CD4-positive, alpha-beta T cell treated with Interleukin-6 for 4 hours (primary cell): Measurements from ENCODE around the gene NDFIP2.

ENCODE experiments used
- DNase-seq: peaks from one replicate; pipeline ENCODE4 v3.0.0-alpha.2; 2020; ENCODE audit warnings: mixed read lengths

NDFIP2 gene

DNA sequence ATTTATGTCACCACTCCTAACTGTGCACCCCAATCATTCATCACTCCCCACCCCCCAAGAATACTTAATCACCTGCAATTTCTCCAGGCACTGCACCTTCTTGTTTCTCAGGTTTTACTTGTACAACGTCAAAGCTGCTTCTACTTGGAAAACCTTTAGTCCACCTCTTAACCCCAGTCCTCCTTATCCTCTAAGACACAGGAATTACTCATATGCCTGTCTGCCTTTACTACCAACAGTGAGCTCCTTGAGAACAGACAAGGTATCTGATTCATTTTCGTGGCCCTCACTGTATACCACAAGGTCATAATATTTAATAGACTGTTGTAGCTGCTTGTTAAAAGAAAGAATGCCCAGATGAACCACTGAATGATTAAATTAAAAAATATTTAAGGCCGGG, 21.0 kb upstream of the NDFIP2 start:
- DNase-seq: no peak

DNA sequence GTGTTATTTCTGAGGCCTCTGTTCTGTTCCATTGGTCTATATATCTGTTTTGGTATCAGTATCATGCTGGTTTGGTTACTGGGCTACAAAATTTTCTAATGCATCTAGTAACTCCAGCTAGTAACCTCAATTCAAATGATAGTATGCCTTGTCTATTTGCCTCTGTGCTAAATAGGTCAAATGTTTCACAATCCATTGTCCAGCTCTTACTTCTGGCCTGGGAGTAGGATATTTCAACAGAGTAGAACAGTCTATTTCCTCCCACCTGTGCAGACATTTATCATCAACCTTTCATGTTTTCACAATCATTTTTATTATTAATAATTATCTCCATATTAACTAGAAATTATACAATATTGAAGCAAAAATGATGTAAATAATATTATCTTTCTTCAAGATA, 18.1 kb upstream of the NDFIP2 start:
- DNase-seq: no peak

DNA sequence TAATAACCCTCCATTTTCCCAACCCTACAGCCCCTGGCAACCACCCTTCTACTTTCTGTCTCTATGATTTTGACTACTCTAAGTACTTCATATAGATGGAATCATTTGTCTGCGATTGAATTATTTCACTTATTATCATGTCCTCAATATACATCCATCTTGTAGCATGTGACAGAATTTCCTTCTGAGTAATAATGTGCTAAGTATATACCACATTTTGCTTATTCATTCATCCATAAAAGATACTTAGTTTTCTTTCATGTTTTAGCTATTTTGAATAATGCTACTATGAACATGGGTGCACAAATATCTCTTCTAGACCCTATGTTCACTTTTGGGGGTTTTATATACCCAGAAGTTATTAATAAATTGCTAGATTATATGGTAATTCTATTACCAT, 17.4 kb upstream of the NDFIP2 start:
- no peak for DNase-seq

DNA sequence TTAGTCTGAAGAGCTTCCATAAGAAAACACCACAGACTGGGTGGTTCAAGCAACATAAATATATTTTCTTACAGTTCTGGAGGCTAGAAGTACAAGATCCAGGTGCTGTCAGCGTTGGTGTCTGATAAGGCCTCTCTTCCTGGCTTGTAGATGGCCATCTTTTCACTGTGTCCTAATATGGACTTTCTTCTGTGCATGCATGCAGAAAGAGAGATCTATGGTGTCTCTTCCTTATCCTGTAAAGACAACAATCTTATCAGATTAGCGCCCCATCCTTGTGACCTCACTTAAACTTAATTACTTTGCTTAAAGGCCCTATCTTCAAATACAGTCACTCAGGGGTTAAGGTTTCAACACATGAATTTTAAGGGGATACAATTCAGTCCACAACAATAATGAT, 14.1 kb upstream of the NDFIP2 start:
- DNase-seq: no peak

DNA sequence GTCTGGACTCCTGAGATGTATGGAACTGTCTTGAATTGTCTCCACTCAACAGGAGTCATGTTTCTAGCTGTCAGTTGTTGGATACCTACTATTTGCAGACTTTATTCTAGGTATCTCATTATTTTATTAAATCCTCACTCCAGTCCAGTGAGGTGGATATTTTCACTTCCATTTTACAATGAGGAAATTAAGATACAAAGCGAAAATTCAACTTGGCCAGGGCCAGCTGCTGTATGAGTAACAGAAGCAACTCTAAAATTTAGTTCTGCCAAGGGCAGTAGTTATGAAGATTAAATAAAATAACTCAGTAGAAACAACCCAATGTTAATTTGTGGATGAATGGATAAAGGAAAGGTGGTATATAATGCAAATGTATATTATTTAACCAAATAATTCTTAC, 12.6 kb upstream of the NDFIP2 start:
- DNase-seq: no peak

DNA sequence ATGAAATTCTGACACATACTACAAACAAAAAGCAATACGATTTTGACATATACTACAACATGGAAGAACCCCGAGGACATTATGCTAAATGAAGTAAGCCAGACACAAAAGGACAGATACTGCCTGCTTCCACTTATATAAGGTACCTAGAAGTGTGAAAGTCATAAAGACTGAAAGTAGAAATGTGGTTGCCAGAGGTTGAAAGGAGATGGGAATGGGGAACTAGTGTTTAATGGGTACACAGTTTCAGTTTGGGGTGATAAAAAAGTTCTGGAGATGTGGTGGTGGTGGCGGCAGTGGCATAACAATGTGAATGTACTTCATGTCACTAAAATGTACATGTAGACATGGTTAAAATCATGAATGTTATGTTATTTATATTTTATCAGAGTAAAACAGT, 12.1 kb upstream of the NDFIP2 start:
- DNase-seq: no peak

DNA sequence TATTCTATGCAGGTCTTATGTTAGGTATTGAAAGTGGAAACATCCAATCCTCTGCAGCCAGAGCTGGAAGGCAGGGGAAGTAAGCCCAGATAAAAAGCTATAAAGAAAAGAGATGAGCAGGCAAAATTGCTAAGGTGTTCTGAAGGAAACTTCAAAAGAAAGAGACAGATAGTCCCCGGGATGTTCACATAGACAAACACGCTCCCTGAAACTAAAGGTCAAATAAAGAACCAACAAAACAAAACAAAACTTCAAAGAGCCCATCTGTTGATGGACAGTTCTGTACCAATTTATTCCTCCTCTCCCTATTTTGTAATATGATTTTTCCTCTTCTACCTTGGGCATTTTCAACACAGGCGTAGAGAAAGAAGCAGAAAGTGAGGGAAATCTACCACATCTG, 11.3 kb upstream of the NDFIP2 start:
- DNase-seq: no peak

DNA sequence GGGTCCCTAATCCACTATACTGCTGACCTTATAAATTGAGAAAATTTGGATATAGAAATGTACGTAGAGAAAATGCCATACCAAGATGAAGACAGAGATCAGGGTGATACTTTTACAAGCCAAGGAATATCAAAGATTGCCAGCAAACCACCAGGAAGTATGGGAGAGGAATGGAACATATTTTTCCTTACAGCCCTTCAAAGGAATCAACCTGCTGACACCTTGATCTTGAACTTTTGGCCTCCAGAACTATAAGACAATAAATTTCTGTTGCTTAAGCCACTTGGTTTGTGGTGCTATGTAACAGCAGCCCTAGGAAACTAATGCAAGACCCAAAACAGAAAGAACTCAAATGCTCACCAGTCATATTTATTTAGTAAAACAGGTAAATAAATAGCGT, 10.3 kb upstream of the NDFIP2 start:
- no peak for DNase-seq

DNA sequence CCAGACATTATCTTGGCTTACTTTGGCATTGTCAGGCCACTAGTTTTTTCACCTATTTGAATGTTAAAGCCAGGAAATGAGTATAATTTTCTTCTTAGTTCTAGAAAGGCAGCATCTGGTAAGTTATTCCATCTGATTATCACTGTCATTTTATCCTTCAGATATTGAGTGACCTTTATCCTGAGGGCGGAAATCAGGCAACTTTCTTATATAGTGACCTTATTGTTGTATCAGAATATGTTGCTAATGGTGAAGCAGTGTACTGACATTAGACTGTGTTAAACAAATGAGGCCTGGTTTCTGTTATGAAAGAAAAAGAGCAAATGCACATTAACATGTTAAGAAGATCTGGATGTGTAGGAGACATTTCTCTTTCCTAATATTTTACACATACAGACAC, 5.4 kb upstream of the NDFIP2 start:
- no peak for DNase-seq

DNA sequence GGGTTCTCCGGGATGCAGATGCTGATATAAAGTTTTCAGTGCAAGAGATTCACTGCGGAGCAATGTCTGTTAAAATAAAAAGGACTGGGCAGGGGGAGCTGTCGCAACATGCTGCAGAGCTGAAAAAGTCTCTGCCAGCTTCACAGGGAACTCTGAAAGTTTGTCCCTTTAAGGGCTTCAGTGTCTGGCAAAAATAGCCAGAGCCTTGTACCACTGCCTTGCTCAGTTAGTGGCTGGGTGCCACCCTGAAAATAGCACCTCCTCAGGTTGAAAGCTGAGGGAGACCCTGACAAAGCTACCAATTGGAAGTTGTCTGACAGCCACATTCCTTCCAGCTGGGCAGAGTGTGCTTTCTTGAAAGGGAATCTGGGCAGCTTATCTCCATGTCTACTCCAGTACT, 3.0 kb upstream of the NDFIP2 start:
- DNase-seq: no peak

DNA sequence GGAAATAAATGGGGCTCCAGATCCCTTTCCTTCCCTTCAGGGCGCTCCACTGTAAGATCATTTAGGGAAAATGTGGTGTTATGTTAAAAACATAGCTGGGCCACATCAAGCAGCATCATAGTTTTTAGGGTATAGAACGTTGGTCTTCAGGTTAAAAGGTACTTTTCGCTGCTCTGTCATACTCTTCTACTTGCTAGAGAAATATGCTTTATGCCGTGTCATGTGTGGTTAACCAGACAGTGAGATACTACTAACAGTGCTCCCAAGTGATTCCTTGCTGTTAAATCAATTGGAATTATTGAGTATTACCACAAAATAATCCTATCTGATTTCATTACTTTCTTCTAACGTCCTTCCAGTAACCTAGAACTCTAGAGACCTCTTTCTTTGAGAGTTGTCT, 1.1 kb upstream of the NDFIP2 start:
- no peak for DNase-seq

DNA sequence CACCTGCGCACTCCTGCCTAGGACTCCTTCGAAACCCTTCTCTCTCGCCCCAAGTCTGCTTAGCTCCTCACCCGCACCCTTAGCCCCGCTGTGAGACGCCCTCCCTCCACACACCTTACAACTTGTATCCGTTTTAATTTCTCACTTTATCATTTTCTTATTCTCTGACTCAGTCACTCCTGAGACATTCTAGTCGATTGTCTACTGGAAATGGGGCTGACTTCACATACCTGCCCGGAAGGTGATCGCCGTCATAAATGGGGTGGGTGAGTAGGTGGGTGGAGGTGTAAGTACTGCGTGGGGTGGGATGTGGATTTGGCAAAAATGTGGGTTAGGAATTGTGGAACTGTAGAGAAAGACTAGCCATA, 714 bp downstream of the NDFIP2 start:
- peak; percentile 55 for DNase-seq

DNA sequence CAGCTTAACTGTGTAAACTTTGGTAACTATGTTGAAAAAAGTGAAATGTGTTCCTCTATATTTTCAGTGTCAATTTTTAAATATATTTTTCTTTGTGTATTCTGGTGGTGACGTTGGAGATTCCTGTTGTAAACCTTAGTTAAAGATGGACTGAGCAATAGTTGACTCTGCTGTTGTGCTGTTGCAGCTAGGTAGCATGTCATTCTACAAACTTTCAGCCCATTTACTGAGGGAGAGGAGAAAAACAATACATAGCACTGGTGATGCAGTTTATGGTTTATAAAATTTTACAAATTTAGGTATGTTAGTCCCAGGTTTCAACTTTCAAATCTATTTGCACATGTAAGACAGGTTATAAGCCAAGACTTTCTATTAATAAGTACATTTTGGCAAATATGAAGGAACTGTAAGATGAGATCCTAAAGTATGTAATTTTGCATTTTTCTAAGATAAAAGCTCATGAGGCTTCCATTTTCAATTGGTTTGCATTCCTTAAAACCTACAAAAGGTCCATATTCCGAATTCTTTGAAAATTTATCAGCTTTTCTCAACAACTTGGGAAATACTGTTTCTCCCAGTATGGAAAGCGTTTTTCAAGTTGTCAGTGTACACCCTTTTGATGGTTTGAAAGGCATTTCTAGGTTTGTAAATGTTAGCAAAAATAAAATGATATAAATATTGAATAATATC, 1.5 kb downstream of the NDFIP2 start:
- DNase-seq: no peak

DNA sequence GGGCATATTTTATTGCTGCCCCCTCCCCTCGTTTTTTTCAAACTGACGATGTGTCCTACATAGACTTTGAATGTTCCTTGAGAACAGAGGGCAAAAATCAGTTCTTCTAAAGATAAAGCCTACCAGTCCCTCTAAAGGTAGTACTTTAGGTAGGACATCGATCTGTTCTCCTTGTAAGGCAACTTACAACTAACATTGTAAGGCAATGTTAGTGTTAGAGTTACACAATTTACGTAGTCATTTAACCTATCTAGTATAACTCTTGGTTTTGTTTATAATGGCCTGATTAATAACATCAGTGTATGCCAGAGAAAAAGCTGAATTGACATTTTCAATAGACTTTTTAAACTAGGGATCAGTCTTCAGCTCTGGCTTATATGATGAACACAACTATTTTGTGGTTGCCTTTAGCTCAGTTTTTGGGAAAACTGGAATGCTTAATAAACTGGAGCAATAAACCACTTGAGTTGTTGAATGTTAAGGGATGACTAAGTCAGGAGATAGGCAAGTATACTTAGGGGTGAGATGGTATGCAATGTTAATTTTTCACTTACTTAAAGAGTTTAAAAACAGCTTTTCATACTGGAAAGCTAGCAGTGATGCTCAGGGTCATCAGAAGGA, 2.2 kb downstream of the NDFIP2 start:
- no peak for DNase-seq

DNA sequence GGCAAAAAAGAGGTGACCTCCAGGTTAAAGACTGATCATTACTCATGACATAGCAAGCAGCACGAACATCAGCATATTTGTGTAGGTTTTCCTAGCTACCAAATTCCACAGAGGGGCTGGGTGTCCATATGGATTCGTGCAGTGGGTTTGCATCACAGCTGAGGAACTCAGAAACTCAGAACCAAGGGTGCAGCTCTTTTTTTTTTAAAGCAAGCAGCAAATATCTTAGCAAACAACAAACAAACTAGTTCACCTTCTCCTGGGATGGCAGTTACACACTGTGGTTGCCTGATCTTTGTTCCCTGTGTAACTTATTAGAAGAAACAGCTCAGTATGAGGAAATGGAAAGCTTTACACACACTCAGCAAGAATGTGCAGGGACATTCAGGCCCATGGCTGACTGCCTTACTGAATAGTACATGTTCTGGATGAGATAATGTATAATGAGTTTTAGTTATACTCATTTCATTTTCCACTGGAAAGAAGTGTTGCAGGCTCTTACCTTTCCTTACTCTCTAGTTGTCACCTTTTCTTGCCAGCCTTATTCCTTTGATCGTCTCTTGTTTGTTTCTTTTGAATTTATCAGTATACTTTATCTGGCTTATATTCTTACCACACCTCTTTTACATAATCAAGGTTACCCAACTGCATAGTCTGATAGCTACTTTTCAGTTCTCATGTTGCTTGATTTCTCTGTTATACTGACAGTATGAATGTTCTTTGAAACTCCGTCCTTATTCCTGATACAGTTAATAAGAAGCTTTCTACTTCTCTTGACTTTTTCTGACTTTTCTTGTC, 4.3 kb downstream of the NDFIP2 start:
- no peak for DNase-seq

DNA sequence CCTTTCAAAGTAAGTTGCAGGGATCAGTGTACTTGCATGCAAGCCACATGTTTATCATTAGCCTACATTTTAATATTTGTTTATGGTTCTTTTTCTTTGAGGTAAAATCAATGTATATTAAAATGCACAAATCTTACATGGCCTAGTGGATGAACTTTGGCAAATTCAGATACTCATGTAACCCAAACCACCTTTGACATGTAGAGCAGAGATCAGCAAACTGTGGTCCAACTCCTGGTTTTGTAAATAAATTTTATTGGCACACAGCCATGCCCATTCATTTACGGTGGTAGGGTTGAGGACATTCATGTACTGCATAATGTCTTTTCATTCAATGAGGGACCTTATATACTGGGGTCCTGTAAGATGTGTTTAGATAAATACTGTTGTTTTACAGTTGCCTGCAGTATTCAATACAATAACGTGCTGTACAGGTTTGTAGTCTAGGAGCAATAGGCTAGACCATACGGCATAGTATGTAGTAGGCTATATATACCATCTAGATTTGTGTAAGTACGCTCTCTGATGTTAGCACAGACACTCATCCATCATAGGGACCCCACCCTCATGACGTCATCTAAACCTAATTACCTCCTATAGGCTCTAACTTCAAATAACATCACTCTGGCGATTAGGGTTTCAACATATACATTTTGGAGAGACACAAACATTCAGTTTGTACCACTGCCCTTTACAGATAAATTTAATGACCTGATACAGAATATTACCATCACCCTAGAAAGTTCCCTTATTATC, 5.7 kb downstream of the NDFIP2 start:
- DNase-seq: no peak

DNA sequence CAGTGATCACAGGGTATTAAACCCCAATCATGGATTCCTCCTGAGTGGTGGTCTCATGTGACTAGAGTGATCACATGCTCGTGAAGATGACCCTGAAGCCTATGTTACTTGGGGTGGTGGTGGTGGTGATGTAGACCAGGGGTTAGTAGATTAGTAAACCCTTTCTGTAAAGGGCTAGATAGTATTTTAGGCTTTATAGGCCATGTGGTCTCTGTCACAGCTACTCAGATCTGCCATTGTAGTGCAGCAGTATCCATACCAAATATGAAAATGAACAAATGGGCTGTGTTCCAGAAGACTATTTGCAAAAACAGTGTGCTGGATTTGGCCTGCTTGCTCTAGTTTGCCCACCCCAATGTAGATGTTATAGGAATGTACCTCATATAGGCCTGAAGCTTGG, 9.4 kb downstream of the NDFIP2 start:
- DNase-seq: no peak

DNA sequence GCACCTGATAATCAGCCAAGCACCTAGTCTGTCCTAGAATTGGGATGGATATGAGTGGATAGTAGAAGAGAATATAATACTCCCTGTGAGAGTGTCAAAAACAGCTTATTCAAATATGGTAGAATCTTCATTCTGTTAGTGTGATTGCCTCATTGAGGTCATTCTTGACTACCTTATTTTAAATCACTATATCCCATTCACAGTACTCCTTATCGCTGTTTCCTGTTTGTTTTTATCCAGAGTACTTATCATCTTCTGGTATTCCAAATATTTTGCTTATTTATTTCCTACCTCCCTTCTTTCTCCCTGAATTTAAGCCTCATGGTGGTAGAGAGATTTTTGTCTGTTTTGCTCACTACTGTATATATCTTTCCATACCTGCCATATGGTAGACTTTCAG, 9.9 kb downstream of the NDFIP2 start:
- no peak for DNase-seq

DNA sequence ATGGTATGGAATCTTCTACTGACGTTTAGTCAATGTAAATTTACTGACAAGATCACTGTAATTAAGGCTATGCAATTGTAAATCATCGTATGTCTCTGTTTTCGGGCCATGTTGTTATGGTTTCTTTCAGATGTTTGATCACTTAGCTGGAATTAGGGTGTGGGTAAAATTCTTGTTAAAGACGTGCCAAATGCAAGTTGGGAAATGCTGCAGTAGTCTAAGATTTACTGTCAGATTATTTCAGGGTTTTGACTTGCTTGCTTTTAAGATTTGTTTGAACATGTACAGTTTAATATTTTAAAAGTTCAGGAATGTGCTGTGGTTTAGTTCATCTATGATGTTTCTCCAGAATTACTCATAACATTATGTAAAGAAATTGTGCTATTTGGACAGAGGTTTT, 10.8 kb downstream of the NDFIP2 start:
- no peak for DNase-seq

DNA sequence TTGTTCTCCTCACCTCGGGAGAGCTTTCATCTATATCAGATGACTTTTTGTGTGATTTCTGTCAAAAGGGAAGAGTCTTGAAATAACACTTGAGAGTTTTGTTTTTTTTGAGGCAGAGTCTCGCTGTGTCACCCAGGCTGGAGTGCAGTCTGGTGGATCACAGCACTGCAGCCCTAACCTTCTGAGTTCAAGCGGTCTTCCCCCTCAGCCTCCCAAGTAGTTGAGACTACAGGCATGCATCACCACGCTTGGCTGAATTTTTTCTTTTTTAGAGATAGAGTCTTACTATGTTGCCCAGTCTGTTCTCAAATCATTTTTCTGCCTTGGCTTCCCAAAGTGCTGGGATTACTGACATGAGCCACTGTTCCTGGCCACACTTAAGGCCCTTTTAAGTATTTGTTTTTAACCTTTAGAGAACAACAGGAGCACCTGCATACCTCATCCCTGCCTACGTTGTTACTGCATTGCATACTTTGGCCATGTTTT, 11.4 kb downstream of the NDFIP2 start:
- peak; percentile 7 for DNase-seq

DNA sequence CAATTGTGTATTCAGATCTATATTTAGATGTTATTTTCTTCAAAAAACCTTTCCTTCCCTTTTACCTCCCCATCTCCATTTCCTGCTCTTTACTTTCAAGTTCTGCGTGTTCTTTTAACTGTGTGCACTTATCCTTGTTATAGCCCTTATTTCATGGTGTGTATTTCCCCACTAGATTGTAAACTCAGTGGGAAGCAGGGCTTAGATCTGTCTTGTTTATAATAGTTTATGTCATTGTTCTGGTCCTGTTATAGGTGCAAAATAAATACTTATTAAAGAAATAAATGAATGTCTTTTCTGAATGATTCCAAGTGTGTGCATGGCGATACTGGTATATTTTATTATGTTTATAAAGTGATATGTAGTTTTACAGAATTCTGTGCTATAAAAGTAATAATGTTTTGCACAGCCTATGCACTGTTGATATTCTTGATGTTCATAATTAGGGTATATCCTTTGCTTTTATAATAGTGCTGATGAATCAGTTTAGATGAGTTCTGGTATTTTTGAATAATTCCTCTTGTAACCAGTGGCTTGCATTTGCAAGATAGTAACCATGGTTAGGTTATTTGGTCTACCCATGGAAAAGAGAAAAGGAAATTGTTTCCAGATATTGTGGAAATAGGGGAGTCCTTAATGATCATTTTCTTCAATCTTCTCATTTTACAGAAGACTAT, 12.1 kb downstream of the NDFIP2 start:
- DNase-seq: no peak

DNA sequence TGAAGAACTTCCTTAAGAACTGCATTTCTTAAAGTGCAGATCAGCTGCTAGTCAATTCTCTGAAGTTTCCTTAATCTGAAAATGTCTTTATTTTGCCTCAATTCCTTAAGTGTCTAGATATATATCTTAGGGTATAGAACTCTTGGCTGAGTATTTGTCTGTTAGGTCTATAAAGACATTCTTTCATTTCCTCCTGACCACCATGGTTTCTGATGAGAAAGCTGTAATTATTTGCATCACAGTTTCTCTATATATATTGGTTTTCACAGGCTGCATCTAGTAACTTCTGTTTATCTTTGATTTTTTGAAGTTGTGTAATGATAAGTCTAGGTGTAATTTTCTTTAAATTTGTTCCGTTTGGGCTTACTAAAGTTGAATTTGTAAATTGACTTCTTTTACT, 15.2 kb downstream of the NDFIP2 start:
- no peak for DNase-seq

DNA sequence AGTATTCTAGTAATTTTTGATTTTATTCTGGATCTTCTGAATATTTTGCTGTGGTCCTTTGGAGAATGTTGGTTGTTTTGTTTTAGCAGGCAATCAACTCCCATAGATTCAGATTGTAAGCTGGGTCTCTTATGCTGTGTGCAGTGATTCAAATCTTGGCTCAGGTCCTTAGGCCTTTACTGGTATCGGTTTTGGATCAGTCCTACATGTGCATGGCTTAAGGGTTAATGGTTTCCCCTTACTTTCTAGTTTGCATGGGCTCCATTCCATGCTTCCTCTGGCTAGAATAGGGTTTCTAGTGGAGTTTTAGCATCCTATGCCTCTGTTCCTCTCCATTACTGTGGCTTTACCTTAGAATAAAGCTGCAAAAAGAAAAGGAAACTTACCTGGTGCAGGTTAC, 16.1 kb downstream of the NDFIP2 start:
- DNase-seq: no peak
